WTC11 (cell line): Measurements from ENCODE around the gene ZNF860. TPM values are rescaled to one million over a fixed set of nuclear protein-coding genes. Genes with fewer than 3 reads are reported as not detected.

Experiments used
- ATAC-seq: fragments of 200-7000 bp; cut with Tn5 transposase; 2 replicates; pipeline ENCODE4 v1.10.0; 2021; ENCODE audit warnings: mild to moderate bottlenecking, moderate library complexity
- CTCF ChIA-PET: fragments of 300-600 bp; sonication (Branson Sonifier 250); formaldehyde crosslinking; loops from one replicate; lab custom pipeline; 2021; ENCODE audit warnings: antibody characterized with exemption; lab: Charles Lee
- POLR2A ChIA-PET: fragments of 350-600 bp; sonication (Branson Sonifier 250); formaldehyde crosslinking; loops from one replicate; lab custom pipeline; 2021; ENCODE audit warnings: antibody characterized with exemption; lab: Charles Lee
- DNase-seq: peaks from one replicate; pipeline ENCODE4 v3.0.0; 2021; ENCODE audit warnings: low spot score
- H3K27ac Mint-ChIP-seq: 2 replicates; pipeline ENCODE4 v1.8.0; 2021; ENCODE audit warnings: mixed read lengths
- H3K27me3 Mint-ChIP-seq: 2 replicates; pipeline ENCODE4 v1.8.0; 2021; ENCODE audit warnings: low read depth, mild to moderate bottlenecking, moderate library complexity, mixed read lengths
- H3K36me3 Mint-ChIP-seq: 2 replicates; pipeline ENCODE4 v1.8.0; 2021; ENCODE audit warnings: mixed read lengths
- H3K4me1 Mint-ChIP-seq: 2 replicates; pipeline ENCODE4 v1.8.0; 2022; ENCODE audit warnings: mixed read lengths
- H3K4me3 Mint-ChIP-seq: 2 replicates; pipeline ENCODE4 v1.8.0; 2021; ENCODE audit warnings: mild to moderate bottlenecking, moderate library complexity, mixed read lengths
- H3K9me3 Mint-ChIP-seq: 2 replicates; pipeline ENCODE4 v1.8.0; 2021; ENCODE audit warnings: mixed read lengths
- ATF1 ChIP-seq: sonication (generic); formaldehyde crosslinking; IDR thresholded peaks from 2 replicates; pipeline ENCODE4 v1.8.1; 2023; ENCODE audit warnings: mild to moderate bottlenecking, moderate library complexity, missing genetic modification reagents
- CREB1 ChIP-seq: sonication (generic); formaldehyde crosslinking; IDR thresholded peaks from 2 replicates; pipeline ENCODE4 v1.8.0; 2023; ENCODE audit warnings: mild to moderate bottlenecking, missing genetic modification reagents
- FOXP4 ChIP-seq: sonication (generic); formaldehyde crosslinking; IDR thresholded peaks from 2 replicates; pipeline ENCODE4 v1.8.0; 2022; ENCODE audit warnings: mild to moderate bottlenecking, missing genetic modification reagents
- GTF2I ChIP-seq: fragments of 250-450 bp; sonication (Bioruptor Pico); conservative IDR thresholded peaks from 2 replicates; pipeline ENCODE4 v1.4.0; 2021; ENCODE audit warnings: mild to moderate bottlenecking
- KAT7 ChIP-seq: sonication (generic); formaldehyde crosslinking; IDR thresholded peaks from 2 replicates; pipeline ENCODE4 v1.8.1; 2023; ENCODE audit warnings: missing genetic modification reagents, mild to moderate bottlenecking, borderline replicate concordance
- MLX ChIP-seq: sonication (generic); formaldehyde crosslinking; IDR thresholded peaks from 2 replicates; pipeline ENCODE4 v1.8.1; 2023; ENCODE audit warnings: mild to moderate bottlenecking, missing genetic modification reagents, moderate library complexity
- MYBL2 ChIP-seq: sonication (generic); formaldehyde crosslinking; IDR thresholded peaks from 2 replicates; pipeline ENCODE4 v1.8.1; 2023; ENCODE audit warnings: mild to moderate bottlenecking, moderate library complexity, missing genetic modification reagents
- NR1H2 ChIP-seq: sonication (generic); formaldehyde crosslinking; IDR thresholded peaks from 2 replicates; pipeline ENCODE4 v1.9.0; 2021; ENCODE audit warnings: mild to moderate bottlenecking, moderate library complexity, missing genetic modification reagents
- SMAD3 ChIP-seq: sonication (generic); formaldehyde crosslinking; IDR thresholded peaks from 2 replicates; pipeline ENCODE4 v1.8.0; 2022; ENCODE audit warnings: missing genetic modification reagents, mild to moderate bottlenecking, borderline replicate concordance
- SMAD4 ChIP-seq: sonication (generic); formaldehyde crosslinking; IDR thresholded peaks from 2 replicates; pipeline ENCODE4 v1.8.0; 2022; ENCODE audit warnings: mild to moderate bottlenecking, missing genetic modification reagents
- STAT6 ChIP-seq: sonication (generic); formaldehyde crosslinking; conservative IDR thresholded peaks from 2 replicates; pipeline ENCODE4 v1.8.1; 2023; ENCODE audit warnings: mild to moderate bottlenecking, low read depth, missing genetic modification reagents, moderate library complexity
- TCF7 ChIP-seq: sonication (generic); formaldehyde crosslinking; IDR thresholded peaks from 2 replicates; pipeline ENCODE4 v1.8.0; 2022; ENCODE audit warnings: mild to moderate bottlenecking, low read depth, missing genetic modification reagents, moderate library complexity
- ZNF219 ChIP-seq: sonication (generic); formaldehyde crosslinking; IDR thresholded peaks from 2 replicates; pipeline ENCODE4 v1.8.0; 2023; ENCODE audit warnings: missing genetic modification reagents, mild to moderate bottlenecking, borderline replicate concordance
- total RNA-seq: library from RNA; stranded (reverse); gene quantifications from 3 replicates; pipeline ENCODE4 v1.2.3, GENCODE V29; 2021
- TF ChIP-seq, protein P1 (sequence below): sonication (generic); formaldehyde crosslinking; IDR thresholded peaks from 2 replicates; pipeline ENCODE4 v1.8.1; 2023; ENCODE audit warnings: mild to moderate bottlenecking, missing genetic modification reagents, borderline replicate concordance
- TF ChIP-seq, protein P2 (sequence below): sonication (generic); formaldehyde crosslinking; IDR thresholded peaks from 2 replicates; pipeline ENCODE4 v1.8.0; 2023; ENCODE audit warnings: missing genetic modification reagents, mild to moderate bottlenecking, borderline replicate concordance
- TF ChIP-seq, protein P3 (sequence below): sonication (generic); formaldehyde crosslinking; IDR thresholded peaks from 2 replicates; pipeline ENCODE4 v1.8.1; 2023; ENCODE audit warnings: mild to moderate bottlenecking, moderate library complexity, missing genetic modification reagents
- TF ChIP-seq, protein P4 (sequence below): sonication (generic); formaldehyde crosslinking; IDR thresholded peaks from 2 replicates; pipeline ENCODE4 v1.8.1; 2022; ENCODE audit warnings: mild to moderate bottlenecking, moderate library complexity, missing genetic modification reagents

Gene ZNF860
- total RNA-seq, 1 experiment from 2014 or later: 6.5 TPM

DNA sequence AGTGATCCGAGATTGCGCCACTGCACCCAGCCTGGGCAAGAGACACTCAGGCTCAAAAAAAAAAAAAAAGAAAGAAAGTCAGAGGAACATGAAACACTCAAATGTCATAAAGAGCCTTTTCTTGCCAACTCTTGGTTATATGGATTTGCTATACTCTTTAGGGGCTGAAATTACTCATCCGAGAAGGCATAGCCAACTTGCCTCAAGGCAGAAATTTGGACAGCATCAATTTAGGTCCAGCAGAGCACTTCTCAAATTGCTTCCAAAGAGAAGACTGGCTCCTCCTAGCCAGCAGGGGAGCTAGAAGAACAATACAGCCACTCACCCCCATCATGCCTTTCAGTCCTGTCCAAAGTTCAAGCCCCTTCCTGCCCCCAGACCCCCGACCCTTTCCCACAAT, 44.3 kb upstream of the ZNF860 start:
- ChIA-PET POLR2A (interaction anchor here (1.0 kb wide), 1 partner anchor 61 kb away, joined by 4 read pairs; no protein-coding TSS in a partner anchor), CTCF (no interaction called here)
- TF ChIP-seq, protein P1, sequence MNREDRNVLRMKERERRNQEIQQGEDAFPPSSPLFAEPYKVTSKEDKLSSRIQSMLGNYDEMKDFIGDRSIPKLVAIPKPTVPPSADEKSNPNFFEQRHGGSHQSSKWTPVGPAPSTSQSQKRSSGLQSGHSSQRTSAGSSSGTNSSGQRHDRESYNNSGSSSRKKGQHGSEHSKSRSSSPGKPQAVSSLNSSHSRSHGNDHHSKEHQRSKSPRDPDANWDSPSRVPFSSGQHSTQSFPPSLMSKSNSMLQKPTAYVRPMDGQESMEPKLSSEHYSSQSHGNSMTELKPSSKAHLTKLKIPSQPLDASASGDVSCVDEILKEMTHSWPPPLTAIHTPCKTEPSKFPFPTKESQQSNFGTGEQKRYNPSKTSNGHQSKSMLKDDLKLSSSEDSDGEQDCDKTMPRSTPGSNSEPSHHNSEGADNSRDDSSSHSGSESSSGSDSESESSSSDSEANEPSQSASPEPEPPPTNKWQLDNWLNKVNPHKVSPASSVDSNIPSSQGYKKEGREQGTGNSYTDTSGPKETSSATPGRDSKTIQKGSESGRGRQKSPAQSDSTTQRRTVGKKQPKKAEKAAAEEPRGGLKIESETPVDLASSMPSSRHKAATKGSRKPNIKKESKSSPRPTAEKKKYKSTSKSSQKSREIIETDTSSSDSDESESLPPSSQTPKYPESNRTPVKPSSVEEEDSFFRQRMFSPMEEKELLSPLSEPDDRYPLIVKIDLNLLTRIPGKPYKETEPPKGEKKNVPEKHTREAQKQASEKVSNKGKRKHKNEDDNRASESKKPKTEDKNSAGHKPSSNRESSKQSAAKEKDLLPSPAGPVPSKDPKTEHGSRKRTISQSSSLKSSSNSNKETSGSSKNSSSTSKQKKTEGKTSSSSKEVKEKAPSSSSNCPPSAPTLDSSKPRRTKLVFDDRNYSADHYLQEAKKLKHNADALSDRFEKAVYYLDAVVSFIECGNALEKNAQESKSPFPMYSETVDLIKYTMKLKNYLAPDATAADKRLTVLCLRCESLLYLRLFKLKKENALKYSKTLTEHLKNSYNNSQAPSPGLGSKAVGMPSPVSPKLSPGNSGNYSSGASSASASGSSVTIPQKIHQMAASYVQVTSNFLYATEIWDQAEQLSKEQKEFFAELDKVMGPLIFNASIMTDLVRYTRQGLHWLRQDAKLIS (CRISPR knock-in tag): no peak
- TF ChIP-seq TCF7 (CRISPR knock-in tag): no peak
- TF ChIP-seq CREB1 (CRISPR knock-in tag): no peak
- no peak for TF ChIP-seq GTF2I (CRISPR knock-in tag)
- no peak for TF ChIP-seq SMAD3 (CRISPR knock-in tag)
- TF ChIP-seq, protein P2, sequence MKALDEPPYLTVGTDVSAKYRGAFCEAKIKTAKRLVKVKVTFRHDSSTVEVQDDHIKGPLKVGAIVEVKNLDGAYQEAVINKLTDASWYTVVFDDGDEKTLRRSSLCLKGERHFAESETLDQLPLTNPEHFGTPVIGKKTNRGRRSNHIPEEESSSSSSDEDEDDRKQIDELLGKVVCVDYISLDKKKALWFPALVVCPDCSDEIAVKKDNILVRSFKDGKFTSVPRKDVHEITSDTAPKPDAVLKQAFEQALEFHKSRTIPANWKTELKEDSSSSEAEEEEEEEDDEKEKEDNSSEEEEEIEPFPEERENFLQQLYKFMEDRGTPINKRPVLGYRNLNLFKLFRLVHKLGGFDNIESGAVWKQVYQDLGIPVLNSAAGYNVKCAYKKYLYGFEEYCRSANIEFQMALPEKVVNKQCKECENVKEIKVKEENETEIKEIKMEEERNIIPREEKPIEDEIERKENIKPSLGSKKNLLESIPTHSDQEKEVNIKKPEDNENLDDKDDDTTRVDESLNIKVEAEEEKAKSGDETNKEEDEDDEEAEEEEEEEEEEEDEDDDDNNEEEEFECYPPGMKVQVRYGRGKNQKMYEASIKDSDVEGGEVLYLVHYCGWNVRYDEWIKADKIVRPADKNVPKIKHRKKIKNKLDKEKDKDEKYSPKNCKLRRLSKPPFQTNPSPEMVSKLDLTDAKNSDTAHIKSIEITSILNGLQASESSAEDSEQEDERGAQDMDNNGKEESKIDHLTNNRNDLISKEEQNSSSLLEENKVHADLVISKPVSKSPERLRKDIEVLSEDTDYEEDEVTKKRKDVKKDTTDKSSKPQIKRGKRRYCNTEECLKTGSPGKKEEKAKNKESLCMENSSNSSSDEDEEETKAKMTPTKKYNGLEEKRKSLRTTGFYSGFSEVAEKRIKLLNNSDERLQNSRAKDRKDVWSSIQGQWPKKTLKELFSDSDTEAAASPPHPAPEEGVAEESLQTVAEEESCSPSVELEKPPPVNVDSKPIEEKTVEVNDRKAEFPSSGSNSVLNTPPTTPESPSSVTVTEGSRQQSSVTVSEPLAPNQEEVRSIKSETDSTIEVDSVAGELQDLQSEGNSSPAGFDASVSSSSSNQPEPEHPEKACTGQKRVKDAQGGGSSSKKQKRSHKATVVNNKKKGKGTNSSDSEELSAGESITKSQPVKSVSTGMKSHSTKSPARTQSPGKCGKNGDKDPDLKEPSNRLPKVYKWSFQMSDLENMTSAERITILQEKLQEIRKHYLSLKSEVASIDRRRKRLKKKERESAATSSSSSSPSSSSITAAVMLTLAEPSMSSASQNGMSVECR (CRISPR knock-in tag): no peak
- TF ChIP-seq NR1H2 (CRISPR knock-in tag): no peak
- H3K4me1 Mint-ChIP-seq: peaks cover 54% of the 10 kb centered on the region
- H3K27ac Mint-ChIP-seq: no peak overlapping the region
- no peaks in the 10 kb centered on the region for H3K9me3 Mint-ChIP-seq
- no peak for ATAC-seq
- no peak overlapping the region for H3K4me3 Mint-ChIP-seq
- H3K27me3 Mint-ChIP-seq: no peaks in the 10 kb centered on the region
- no peaks in the 10 kb centered on the region for H3K36me3 Mint-ChIP-seq
- no peak for DNase-seq

- POLR2A ChIA-PET: no interaction called here
- CTCF ChIA-PET: no interaction called here
- peaks cover 4% of the 10 kb centered on the region; the same call in 1 of the 2 replicates for H3K36me3 Mint-ChIP-seq
- peaks cover 39% of the 10 kb centered on the region for H3K4me1 Mint-ChIP-seq
- no peak for TF ChIP-seq MLX (CRISPR knock-in tag)
- no peak for TF ChIP-seq SMAD4 (CRISPR knock-in tag)
- no peak for TF ChIP-seq STAT6 (CRISPR knock-in tag)
- no peak for TF ChIP-seq KAT7 (CRISPR knock-in tag)
- no peak for TF ChIP-seq ZNF219 (CRISPR knock-in tag)
- TF ChIP-seq, protein P3, sequence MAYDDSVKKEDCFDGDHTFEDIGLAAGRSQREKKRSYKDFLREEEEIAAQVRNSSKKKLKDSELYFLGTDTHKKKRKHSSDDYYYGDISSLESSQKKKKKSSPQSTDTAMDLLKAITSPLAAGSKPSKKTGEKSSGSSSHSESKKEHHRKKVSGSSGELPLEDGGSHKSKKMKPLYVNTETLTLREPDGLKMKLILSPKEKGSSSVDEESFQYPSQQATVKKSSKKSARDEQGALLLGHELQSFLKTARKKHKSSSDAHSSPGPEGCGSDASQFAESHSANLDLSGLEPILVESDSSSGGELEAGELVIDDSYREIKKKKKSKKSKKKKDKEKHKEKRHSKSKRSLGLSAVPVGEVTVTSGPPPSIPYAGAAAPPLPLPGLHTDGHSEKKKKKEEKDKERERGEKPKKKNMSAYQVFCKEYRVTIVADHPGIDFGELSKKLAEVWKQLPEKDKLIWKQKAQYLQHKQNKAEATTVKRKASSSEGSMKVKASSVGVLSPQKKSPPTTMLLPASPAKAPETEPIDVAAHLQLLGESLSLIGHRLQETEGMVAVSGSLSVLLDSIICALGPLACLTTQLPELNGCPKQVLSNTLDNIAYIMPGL (CRISPR knock-in tag): no peak
- no peak for TF ChIP-seq FOXP4 (CRISPR knock-in tag)
- TF ChIP-seq, protein P4, sequence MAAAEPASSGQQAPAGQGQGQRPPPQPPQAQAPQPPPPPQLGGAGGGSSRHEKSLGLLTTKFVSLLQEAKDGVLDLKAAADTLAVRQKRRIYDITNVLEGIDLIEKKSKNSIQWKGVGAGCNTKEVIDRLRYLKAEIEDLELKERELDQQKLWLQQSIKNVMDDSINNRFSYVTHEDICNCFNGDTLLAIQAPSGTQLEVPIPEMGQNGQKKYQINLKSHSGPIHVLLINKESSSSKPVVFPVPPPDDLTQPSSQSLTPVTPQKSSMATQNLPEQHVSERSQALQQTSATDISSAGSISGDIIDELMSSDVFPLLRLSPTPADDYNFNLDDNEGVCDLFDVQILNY (CRISPR knock-in tag): no peak
- TF ChIP-seq ATF1: no peak
- TF ChIP-seq MYBL2 (CRISPR knock-in tag): no peak
- TF ChIP-seq, all 79 proteins: peak for 0
- Mint-ChIP-seq H3K27ac (no peak overlapping the region), H3K9me3 (0 out of 2 replicates have a peak, but pooled peaks cover 3% of the 10 kb centered on the region), H3K4me3 (no peak overlapping the region), H3K27me3 (no peaks in the 10 kb centered on the region)
- no peak for ATAC-seq
- no peak for DNase-seq
Measured at GRCh38 chr3:31942446-31942845, 39.1 kb upstream of the ZNF860 start.
